KMS-11 (cell line): ENCODE results near the gene NCAPH2.
A peak's percentile ranks its signal among the peaks of the same experiment; 100 is the strongest.

ENCODE experiments used
- H2AFZ ChIP-seq: fragments of 200-600 bp; sonication (generic); 2 replicates; pipeline ENCODE4 v1.6.1; 2016; ENCODE audit warnings: antibody characterized with exemption, mixed run types, low read depth
- H3K27ac ChIP-seq: fragments of 200-600 bp; sonication (generic); 2 replicates; pipeline ENCODE4 v1.6.1; 2016; ENCODE audit warnings: mild to moderate bottlenecking, mixed run types
- H3K27me3 ChIP-seq: fragments of 200-600 bp; sonication (generic); 2 replicates; pipeline ENCODE4 v1.6.1; 2017; ENCODE audit warnings: mild to moderate bottlenecking, low read depth, mixed run types, moderate library complexity; ENCODE audit not compliant: insufficient read depth
- H3K36me3 ChIP-seq: fragments of 200-600 bp; sonication (generic); 2 replicates; pipeline ENCODE4 v1.6.1; 2017; ENCODE audit warnings: mild to moderate bottlenecking, mixed run types; ENCODE audit not compliant: insufficient read depth
- H3K4me1 ChIP-seq: fragments of 200-600 bp; sonication (generic); 2 replicates; pipeline ENCODE4 v1.6.1; 2016; ENCODE audit warnings: mild to moderate bottlenecking, low read depth, mixed run types; ENCODE audit not compliant: poor library complexity, severe bottlenecking
- H3K4me2 ChIP-seq: fragments of 200-600 bp; sonication (generic); 2 replicates; pipeline ENCODE4 v1.7.0; 2016; ENCODE audit warnings: mild to moderate bottlenecking, mixed run types
- H3K4me3 ChIP-seq: fragments of 200-600 bp; sonication (generic); IDR thresholded peaks from 2 replicates; pipeline ENCODE4 v1.6.1; 2017; ENCODE audit warnings: low read depth, low read length, mixed read lengths; ENCODE audit not compliant: insufficient read depth
- H3K79me2 ChIP-seq: fragments of 200-600 bp; sonication (generic); 2 replicates; pipeline ENCODE4 v1.6.1; 2016; ENCODE audit warnings: low read depth, mixed run types; ENCODE audit not compliant: insufficient read depth
- H3K9ac ChIP-seq: fragments of 200-600 bp; sonication (generic); 2 replicates; pipeline ENCODE4 v1.6.1; 2016; ENCODE audit warnings: mild to moderate bottlenecking, mixed run types
- H4K20me1 ChIP-seq: fragments of 200-600 bp; sonication (generic); 2 replicates; pipeline ENCODE4 v1.6.1; 2016; ENCODE audit warnings: mild to moderate bottlenecking, mixed run types; ENCODE audit not compliant: insufficient read depth
- CTCF ChIP-seq: fragments of 200-600 bp; sonication (generic); conservative IDR thresholded peaks from 2 replicates; pipeline ENCODE4 v1.6.1; 2017; ENCODE audit warnings: low read depth, mild to moderate bottlenecking, antibody characterized with exemption, low read length, moderate library complexity, mixed read lengths

Gene NCAPH2

GRCh38 chr22:50524676-50525103 is 16.7 kb downstream of the NCAPH2 start:
- Histone ChIP-seq H3K4me1 (peaks cover 4% of the 10 kb centered on the region), H2AFZ (no peak overlapping the region), H3K36me3 (no peaks in the 10 kb centered on the region), H4K20me1 (no peaks in the 10 kb centered on the region), H3K27me3 (no peaks in the 10 kb centered on the region), H3K4me3 (no peak overlapping the region), H3K27ac (peak overlapping the region; percentile 83), H3K79me2 (peaks cover 8% of the 10 kb centered on the region; the same call in 1 of the 2 replicates), H3K9ac (peak overlapping the region; percentile 79; the same call in 1 of the 2 replicates), H3K4me2 (peak overlapping the region; percentile 52)
- no peak for TF ChIP-seq CTCF

- Histone ChIP-seq H3K79me2 (peaks cover 8% of the 10 kb centered on the region; the same call in 1 of the 2 replicates), H2AFZ (peak within 1 kb of the TSS; percentile 22; the same call in 1 of the 2 replicates), H3K36me3 (no peaks in the 10 kb centered on the region)
These were observed 17.3 kb downstream of the NCAPH2 start, which contains the start of gene SCO2 for GRCh38 chr22:50525104-50525857. TSS of gene SCO2 (minus strand) at chr22:50525598. CDS start at chr22:50524411, 1,187 bp downstream.

GRCh38 chr22:50525858-50526107 is 17.8 kb downstream of the NCAPH2 start:
- Histone ChIP-seq H2AFZ (no peak overlapping the region), H3K9ac (peak overlapping the region; percentile 79), H3K79me2 (peaks cover 8% of the 10 kb centered on the region; the same call in 1 of the 2 replicates), H3K27ac (peak overlapping the region; percentile 83), H3K4me2 (no peak overlapping the region), H3K4me3 (no peak overlapping the region), H3K4me1 (peaks cover 4% of the 10 kb centered on the region), H4K20me1 (no peaks in the 10 kb centered on the region), H3K36me3 (no peaks in the 10 kb centered on the region), H3K27me3 (no peaks in the 10 kb centered on the region)
- TF ChIP-seq CTCF = 0 out of 2 replicates have a peak, but pooled peaks have one; percentile 13

More at GRCh38 chr22:50525104-50525857, 17.3 kb downstream of the NCAPH2 start, which contains the start of gene SCO2:
- no peak for TF ChIP-seq CTCF
- Histone ChIP-seq H3K4me3 (peak within 1 kb of the TSS; percentile 31), H3K4me2 (peak within 1 kb of the TSS; percentile 84), H3K4me1 (peaks cover 4% of the 10 kb centered on the region), H3K9ac (peak within 1 kb of the TSS; percentile 79), H4K20me1 (no peaks in the 10 kb centered on the region), H3K27me3 (no peaks in the 10 kb centered on the region), H3K27ac (peak within 1 kb of the TSS; percentile 83)

- Histone ChIP-seq H3K4me1 (peaks cover 4% of the 10 kb centered on the region), H4K20me1 (no peaks in the 10 kb centered on the region), H3K27me3 (no peaks in the 10 kb centered on the region), H3K27ac (peak overlapping the region; percentile 83), H3K9ac (peak overlapping the region; percentile 79), H3K79me2 (peaks cover 8% of the 10 kb centered on the region; the same call in 1 of the 2 replicates), H2AFZ (peak overlapping the region; percentile 22; the same call in 1 of the 2 replicates), H3K4me2 (peak overlapping the region; percentile 84), H3K4me3 (peak overlapping the region; percentile 31), H3K36me3 (no peaks in the 10 kb centered on the region)
- peak; percentile 54; the same call in 1 of the 2 replicates for TF ChIP-seq CTCF
These were observed 18.2 kb downstream of the NCAPH2 start for GRCh38 chr22:50526108-50526833.
